H1 (cell line): Measurements from ENCODE around the gene CNDP1. TPM values are rescaled to one million over a fixed set of nuclear protein-coding genes. Genes with fewer than 3 reads are reported as not detected.

Experiments used
- CTCF ChIA-PET: fragments of 300-600 bp; sonication (Branson Sonifier 250); formaldehyde crosslinking; loops from one replicate; lab custom pipeline; 2021; ENCODE audit not compliant: partially characterized antibody; lab: Charles Lee
- POLR2A ChIA-PET: fragments of 300-600 bp; sonication (Branson Sonifier 250); formaldehyde crosslinking; loops from one replicate; lab custom pipeline; 2021; ENCODE audit warnings: inconsistent platforms; ENCODE audit not compliant: partially characterized antibody; lab: Charles Lee
- DNase-seq, 2 experiments: peaks; one replicate each; pipeline versions ENCODE4 v3.0.0 to v3.0.0-alpha.2; 2010 to 2022; ENCODE audit warnings: low spot score in 2 of 2, low read depth in 1 of 2, mixed read lengths in 1 of 2
- FAIRE-seq: peaks from 2 replicates; lab custom pipeline; 2011; peaks lifted over from hg19 to GRCh38; lab: Jason Lieb, UNC
- H2AFZ ChIP-seq: 2 replicates; pipeline ENCODE4 v1.8.1; 2012; ENCODE audit warnings: low read length, inconsistent platforms
- H2AK5ac ChIP-seq: 2 replicates; pipeline ENCODE4 v1.6.1; 2013; ENCODE audit warnings: low read depth, low read length
- H2BK120ac ChIP-seq: replicated peaks from 2 replicates; pipeline ENCODE3; 2013; ENCODE audit warnings: low read depth, low read length, inconsistent platforms
- H2BK12ac ChIP-seq: 2 replicates; pipeline ENCODE4 v1.6.1; 2013; ENCODE audit warnings: low read depth, low read length
- H2BK15ac ChIP-seq: 2 replicates; pipeline ENCODE4 v1.6.1; 2013; ENCODE audit warnings: low read length
- H2BK20ac ChIP-seq: 2 replicates; pipeline ENCODE4 v1.6.1; 2013; ENCODE audit warnings: low read length
- H2BK5ac ChIP-seq: 2 replicates; pipeline ENCODE4 v1.6.1; 2013; ENCODE audit warnings: low read depth, low read length
- H3K14ac ChIP-seq: 2 replicates; pipeline ENCODE4 v1.6.1; 2013; ENCODE audit warnings: inconsistent platforms; ENCODE audit not compliant: insufficient read length
- H3K18ac ChIP-seq: 2 replicates; pipeline ENCODE4 v1.6.1; 2013; ENCODE audit warnings: low read length; ENCODE audit errors: extremely low read depth
- H3K23ac ChIP-seq: 2 replicates; pipeline ENCODE4 v1.6.1; 2013; ENCODE audit warnings: inconsistent platforms; ENCODE audit not compliant: insufficient read length
- H3K23me2 ChIP-seq: 2 replicates; pipeline ENCODE4 v1.6.1; 2013; ENCODE audit warnings: low read depth, low read length
- H3K27ac ChIP-seq: 2 replicates; pipeline ENCODE4 v1.6.1; 2011; ENCODE audit warnings: low read depth, low read length, inconsistent platforms
- H3K27me3 ChIP-seq, 4 experiments: replicated peaks in 1 of 4; 1 replicate in 1 of 4; 2 replicates in 3 of 4; pipeline versions ENCODE4 v1.6.1 to v1.8.1; 2011 to 2013; ENCODE audit warnings: low read length in 3 of 4, mild to moderate bottlenecking in 3 of 4, inconsistent platforms in 2 of 4, mixed read lengths in 2 of 4, moderate library complexity in 1 of 4; ENCODE audit not compliant: control insufficient read depth in 3 of 4, insufficient read depth in 3 of 4; ENCODE audit errors: extremely low read depth in 1 of 4
- H3K36me3 ChIP-seq, 4 experiments: 2 replicates each; pipeline versions ENCODE4 v1.6.1 to v1.8.1; 2011 to 2013; ENCODE audit warnings: mild to moderate bottlenecking in 4 of 4, low read length in 3 of 4, moderate library complexity in 2 of 4, control low read depth in 1 of 4, inconsistent platforms in 1 of 4; ENCODE audit not compliant: insufficient read depth in 4 of 4, control insufficient read depth in 2 of 4
- H3K4ac ChIP-seq: replicated peaks from 2 replicates; pipeline ENCODE3; 2013; ENCODE audit warnings: low read length, low read depth, mixed read lengths, inconsistent platforms; ENCODE audit not compliant: insufficient read length
- H3K4me1 ChIP-seq, 4 experiments: replicated peaks in 1 of 4; 1 replicate in 1 of 4; 2 replicates in 3 of 4; pipeline versions ENCODE4 v1.6.1 to v1.8.1; 2011 to 2013; ENCODE audit warnings: low read length in 3 of 4, inconsistent platforms in 2 of 4, mixed read lengths in 1 of 4; ENCODE audit not compliant: insufficient read depth in 4 of 4, control insufficient read depth in 3 of 4
- H3K4me2 ChIP-seq, 2 experiments: 2 replicates each; pipeline versions ENCODE4 v1.6.1 to v1.8.1; 2011 to 2013; ENCODE audit warnings: low read depth in 2 of 2, low read length in 2 of 2, control low read depth in 1 of 2, inconsistent platforms in 1 of 2, mild to moderate bottlenecking in 1 of 2; ENCODE audit not compliant: insufficient read depth in 1 of 2
- H3K4me3 ChIP-seq, 4 experiments: fragments of 200-600, 300-600 bp in 1 of 4; sonication (generic), shearing (Covaris generic), sonication (Bioruptor Twin) in 1 of 4; 2 replicates each; pipeline versions ENCODE4 v1.5.1 to v1.8.1; 2011 to 2016; ENCODE audit warnings: low read length in 4 of 4, low read depth in 3 of 4, control low read depth in 2 of 4, inconsistent platforms in 2 of 4, mild to moderate bottlenecking in 2 of 4, mixed read lengths in 1 of 4, moderate library complexity in 1 of 4; ENCODE audit not compliant: insufficient read depth in 2 of 4; ENCODE audit errors: extremely low read depth in 1 of 4
- H3K56ac ChIP-seq: replicated peaks from 2 replicates; pipeline ENCODE3; 2013; ENCODE audit warnings: low read depth, mild to moderate bottlenecking, mixed read lengths, low read length, inconsistent platforms; ENCODE audit not compliant: insufficient read length
- H3K79me1 ChIP-seq: 2 replicates; pipeline ENCODE4 v1.6.1; 2013; ENCODE audit warnings: low read depth, low read length, control low read depth
- H3K79me2 ChIP-seq, 2 experiments: 2 replicates each; pipeline versions ENCODE4 v1.6.1 to v1.8.1; 2012 to 2013; ENCODE audit warnings: low read length in 2 of 2, mild to moderate bottlenecking in 2 of 2, inconsistent platforms in 1 of 2; ENCODE audit not compliant: insufficient read depth in 2 of 2, control insufficient read depth in 1 of 2
- H3K9ac ChIP-seq, 4 experiments: replicated peaks in 1 of 4; 1 replicate in 1 of 4; 2 replicates in 3 of 4; pipeline versions ENCODE4 v1.6.1 to v1.8.1; 2011 to 2013; ENCODE audit warnings: low read depth in 3 of 4, low read length in 3 of 4, control low read depth in 2 of 4, mild to moderate bottlenecking in 2 of 4, moderate library complexity in 2 of 4, inconsistent platforms in 1 of 4; ENCODE audit errors: extremely low read depth in 1 of 4
- H3K9me3 ChIP-seq, 2 experiments: 2 replicates each; pipeline versions ENCODE4 v1.6.1 to v1.8.1; 2012 to 2013; ENCODE audit warnings: mild to moderate bottlenecking in 2 of 2, moderate library complexity in 2 of 2, control low read depth in 1 of 2, inconsistent platforms in 1 of 2, low read depth in 1 of 2, low read length in 1 of 2, mixed read lengths in 1 of 2; ENCODE audit not compliant: insufficient read depth in 2 of 2
- H4K20me1 ChIP-seq, 2 experiments: replicated peaks in 1 of 2; 2 replicates each; pipeline versions ENCODE3 to v1.8.1; 2011 to 2013; ENCODE audit warnings: inconsistent platforms in 2 of 2, low read length in 2 of 2, mild to moderate bottlenecking in 1 of 2; ENCODE audit not compliant: insufficient read depth in 2 of 2, control insufficient read depth in 1 of 2
- H4K5ac ChIP-seq: 2 replicates; pipeline ENCODE4 v1.6.1; 2013; ENCODE audit warnings: low read length, low read depth, mixed read lengths, inconsistent platforms; ENCODE audit not compliant: insufficient read length
- H4K8ac ChIP-seq: 2 replicates; pipeline ENCODE4 v1.8.0; 2013; ENCODE audit warnings: mild to moderate bottlenecking, moderate library complexity, low read length, inconsistent platforms; ENCODE audit not compliant: insufficient read depth; ENCODE audit errors: extremely low read depth
- H4K91ac ChIP-seq: replicated peaks from 2 replicates; pipeline ENCODE3; 2013; ENCODE audit warnings: low read length, mixed read lengths, inconsistent platforms; ENCODE audit not compliant: insufficient read length
- ASH2L ChIP-seq: fragments of 200-600, 300-600 bp; sonication (generic); IDR thresholded peaks from one replicate; pipeline ENCODE4 v1.7.1; 2017; ENCODE audit warnings: low read length
- WGBS, 2 experiments: shearing (Covaris generic) in 1 of 2; methylation state at CpG; one replicate each; pipeline versions ENCODE4 v1.1.6 to v1.1.7; 2013 to 2015; ENCODE audit warnings: low lambda C conversion rate in 2 of 2, mixed read lengths in 2 of 2, inconsistent platforms in 1 of 2, low coverage in 1 of 2, missing lambda C conversion rate in 1 of 2; ENCODE audit not compliant: insufficient replicate concordance in 2 of 2, insufficient coverage in 1 of 2, insufficient read length in 1 of 2; ENCODE audit errors: extremely low coverage in 1 of 2, missing lambda C conversion rate in 1 of 2; 5-methylcytosine and 5-hydroxymethylcytosine counted together
- polyA plus RNA-seq, 7 experiments: library from polyadenylated mRNA; depleted of rRNA in 3 of 7; stranded (reverse) in 5 of 7; unstranded in 2 of 7; fragments of >200 nt in 5 of 7; fragments of 200-250 nt in 2 of 7; gene quantifications; 1 replicate in 5 of 7; 2 replicates in 1 of 7; 4 replicates in 1 of 7; pipeline versions ENCODE4 v1.2.1 to v1.2.3, GENCODE V29; 2011 to 2013; ENCODE audit warnings: missing spikeins in 2 of 7, mixed read lengths in 2 of 7
- total RNA-seq: library from RNA; stranded (reverse); fragmentation: NEBNext Ultra II Directional; extraction: Animal tissue kit (Norgen Biotek cat#: 25700); gene quantifications from 2 replicates; pipeline ENCODE4 v1.2.1, GENCODE V29; 2021

CNDP1 gene
- total and polyA plus RNA-seq, 2 of the 8 experiments (the other 6 are each of a cell fraction or from before 2014, with no cell fraction given) = 0.09 TPM; not detected in 1

DNA sequence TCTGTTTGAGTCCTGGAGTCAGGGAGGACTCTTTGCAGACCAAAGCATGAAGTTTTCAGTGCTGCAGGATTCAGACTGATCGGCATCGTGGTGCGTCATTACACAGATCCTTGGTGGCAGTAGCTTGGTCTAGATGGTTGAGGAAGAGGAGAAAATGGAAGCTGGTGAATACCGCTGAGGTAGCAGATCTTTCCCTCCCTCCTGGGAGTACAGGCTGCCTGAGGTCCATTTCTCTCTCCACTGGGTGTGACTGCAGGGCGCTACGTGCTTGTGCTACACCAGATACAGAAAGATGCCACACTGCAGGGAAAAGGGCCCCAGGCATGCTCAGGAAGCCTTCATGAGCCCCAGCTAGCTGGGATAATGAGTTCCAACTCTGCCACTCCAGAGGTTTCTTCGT lies 3.3 kb upstream of the CNDP1 start:
- Histone ChIP-seq H2BK5ac (no peak overlapping the region), H4K8ac (no peak overlapping the region), H3K79me1 (no peaks in the 10 kb centered on the region), H2BK120ac (no peak overlapping the region), H3K27ac (no peak overlapping the region), H4K20me1 (no peaks in the 10 kb centered on the region), H3K18ac (no peak overlapping the region), H3K36me3 (no peaks in the 10 kb centered on the region), H3K23me2 (no peaks in the 10 kb centered on the region), H3K4ac (no peak overlapping the region), H2BK15ac (no peak overlapping the region), H4K5ac (no peak overlapping the region), H2BK20ac (no peak overlapping the region), H3K79me2 (no peaks in the 10 kb centered on the region), H2AFZ (no peak overlapping the region), H3K4me1 (no peaks in the 10 kb centered on the region; a peak in 1 of 7 replicates), H3K27me3 (no peaks in the 10 kb centered on the region), H3K4me2 (no peak overlapping the region), H3K14ac (no peak overlapping the region), H3K9ac (no peak overlapping the region), H4K91ac (no peak overlapping the region)
- DNase-seq = no peak
- ChIA-PET CTCF (interaction anchor here (0.6 to 1.8 kb wide), 5 partner anchors 21 to 365 kb away, joined by 3 to 5 read pairs (median 4); no protein-coding TSS in a partner anchor), POLR2A (no interaction called here)
- FAIRE-seq = no peak
- 90% methylated on average over 7 of the region's 7 CpGs; no CpG with 5 or more reads in 1 of the 2 experiments for WGBS, 2 experiments
- no peak for TF ChIP-seq ASH2L
- TF ChIP-seq, all 59 proteins: peak for 0
- Histone ChIP-seq H3K4me3 (no peak overlapping the region), H3K23ac (no peak overlapping the region), H3K56ac (no peak overlapping the region), H2BK12ac (no peak overlapping the region), H3K9me3 (no peaks in the 10 kb centered on the region), H2AK5ac (no peak overlapping the region)
